ENCODE measurements around the gene LIPG.

DNA sequence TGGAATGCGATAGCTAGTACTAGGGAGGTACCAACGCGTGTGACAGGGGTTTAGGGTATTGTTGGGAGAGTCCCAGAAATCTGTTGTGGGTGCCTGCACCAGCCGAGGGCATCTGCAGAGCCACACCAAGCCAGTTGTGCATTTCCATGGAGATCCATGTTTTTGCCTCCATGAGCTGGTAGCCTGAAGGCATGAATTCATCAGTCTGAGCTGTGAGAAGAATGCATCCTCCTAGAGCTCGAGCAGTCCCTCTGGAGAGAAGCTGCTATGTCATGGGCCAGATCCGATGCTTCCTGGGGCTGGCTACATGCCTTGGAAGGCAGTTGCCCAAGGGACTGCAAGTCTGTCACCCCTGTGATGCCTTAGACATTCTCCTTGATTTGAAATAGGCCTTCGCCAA, 57.9 kb downstream of the LIPG start:
- TF ChIP-seq CTCF (IDR thresholded peaks at IDR 0.05), result no peak
- TF ChIP-seq POLR2A (IDR thresholded peaks at IDR 0.05), result no peak
